GM21526 (cell line): Measurements from ENCODE around the gene UNCX.
"Not testable (repeated sequence)": the region's sequence is repeated elsewhere in the genome, so short reads cannot be mapped to it uniquely, and the experiment has no call there.

ENCODE experiments used
- ATAC-seq: cut with Tn5 transposase; IDR thresholded peaks from one replicate; pipeline ENCODE4 v1.9.1; 2021; ENCODE audit warnings: moderate library complexity; ENCODE audit not compliant: unreplicated experiment, low FRiP score

The UNCX gene

DNA sequence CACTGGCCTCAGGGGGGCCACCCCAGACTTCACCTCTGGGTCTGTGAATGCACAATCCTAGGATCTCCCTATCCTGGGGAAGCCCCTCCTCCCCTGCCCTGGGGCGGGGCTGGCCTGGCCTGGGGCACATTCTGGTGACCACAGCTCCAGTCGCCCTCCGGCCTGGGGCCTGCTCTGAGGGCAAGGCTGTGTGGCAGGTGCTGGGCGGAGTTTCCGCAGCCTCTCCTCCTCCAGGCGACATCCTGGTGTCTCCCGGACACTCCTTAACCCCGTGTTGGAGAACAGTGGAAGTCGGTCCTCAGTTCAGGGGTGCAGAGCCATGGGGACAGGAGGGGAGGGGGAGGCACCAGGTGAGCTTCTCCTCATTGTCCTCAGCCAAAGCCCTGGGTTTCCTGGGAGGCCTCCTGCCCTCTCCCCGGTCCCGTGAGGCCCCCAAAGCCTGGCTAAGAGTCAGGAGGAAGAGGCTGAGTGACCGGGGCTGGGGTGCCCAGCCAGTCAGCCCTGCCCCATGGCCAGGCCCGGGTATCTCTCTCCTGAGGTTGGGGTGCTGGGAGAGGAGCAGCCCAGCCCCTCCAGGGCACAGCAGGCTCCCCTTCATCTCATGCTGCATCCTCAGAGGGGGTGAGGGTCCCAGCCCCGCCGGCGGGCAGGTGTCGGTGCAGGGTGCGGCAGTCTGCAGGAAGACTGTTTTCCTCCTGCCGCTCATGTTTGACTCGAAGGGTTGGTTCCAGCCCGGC lies 22.6 kb downstream of the UNCX start:
- ATAC-seq, result no peak

DNA sequence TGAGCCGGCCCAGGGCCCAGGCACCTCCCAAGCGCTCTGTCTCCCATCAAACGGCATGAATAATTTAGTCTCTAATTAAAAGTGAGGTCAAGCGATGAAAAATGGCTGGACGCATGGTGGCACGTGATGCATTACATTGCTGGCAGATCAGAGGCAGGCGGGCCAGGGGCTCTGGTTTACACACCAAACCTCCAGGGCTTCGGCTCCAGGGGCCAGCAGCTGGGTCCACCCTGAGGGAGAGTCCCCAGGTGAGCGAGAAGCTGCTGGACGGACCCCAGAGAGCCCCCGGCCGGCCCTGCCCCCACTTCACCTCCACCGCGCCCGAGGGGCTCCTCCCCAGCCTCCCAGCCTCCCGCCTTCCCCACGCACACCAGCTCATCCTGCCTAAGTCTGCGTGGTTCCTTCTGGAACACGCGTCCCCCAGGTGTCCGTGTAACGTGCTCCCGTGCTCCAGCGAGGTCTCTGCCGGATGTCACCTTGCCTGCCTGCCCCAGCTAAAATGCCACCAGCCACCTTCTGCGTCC lies 23.2 kb downstream of the UNCX start:
- ATAC-seq, result no peak

DNA sequence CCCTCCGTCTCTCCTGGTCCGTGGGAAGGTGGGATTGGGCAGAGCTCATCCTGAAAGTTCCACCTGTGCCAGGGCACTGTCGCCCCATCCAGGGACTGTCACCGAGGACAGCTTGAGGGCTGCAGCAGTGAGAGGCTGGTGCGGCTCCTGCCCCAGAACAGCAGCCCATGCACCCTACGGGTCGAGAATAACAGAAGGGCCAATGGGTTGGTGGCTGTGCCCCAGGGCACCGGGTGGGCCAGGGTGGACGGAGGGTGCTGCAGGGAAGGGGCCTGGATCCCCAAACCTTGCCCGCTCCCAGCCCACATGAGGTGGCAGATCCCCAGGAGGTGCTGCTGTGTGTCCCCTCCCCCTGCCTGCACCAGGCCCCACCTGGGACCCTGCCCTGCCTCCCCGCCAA lies 23.9 kb downstream of the UNCX start:
- ATAC-seq, result no peak

DNA sequence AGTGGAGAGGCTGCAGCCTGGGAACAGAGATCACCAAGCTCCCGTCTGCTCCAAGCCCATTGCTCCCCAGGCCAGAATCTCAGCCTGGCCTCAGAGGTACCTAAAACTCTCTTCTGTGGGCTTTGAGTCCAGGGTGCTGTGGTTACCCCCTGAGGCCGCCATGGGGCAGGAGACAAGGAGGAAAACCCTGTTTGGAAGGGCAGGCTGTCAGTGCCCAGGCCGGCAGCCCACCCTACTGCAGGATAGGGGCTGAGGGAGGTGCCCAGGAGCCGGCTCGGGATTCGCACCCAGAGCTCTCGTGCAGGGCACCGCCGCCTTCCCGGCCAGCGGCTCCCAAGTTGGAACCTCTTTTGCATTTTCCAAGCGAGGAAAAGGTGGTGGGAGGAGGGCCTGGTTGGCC lies 24.5 kb downstream of the UNCX start:
- ATAC-seq, result no peak

DNA sequence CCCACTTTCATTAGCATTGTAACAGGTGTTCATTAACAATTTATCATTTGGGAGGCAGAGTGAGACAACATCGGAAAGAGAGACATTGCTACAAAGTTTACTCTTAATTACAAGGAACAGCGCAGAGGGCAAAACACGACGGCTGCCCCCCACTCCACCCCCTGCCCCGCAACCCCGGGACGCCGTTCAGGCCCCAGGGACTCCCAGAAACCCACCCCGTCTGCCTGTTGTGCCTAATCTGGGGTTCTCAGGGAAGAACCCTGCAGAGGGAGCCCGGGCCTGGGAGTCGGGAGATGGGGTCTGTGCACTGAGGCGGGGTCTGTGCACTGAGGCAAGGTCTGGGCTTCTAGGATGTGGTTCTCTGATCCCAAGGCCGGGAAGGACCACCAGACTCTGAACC lies 25.2 kb downstream of the UNCX start:
- ATAC-seq, result no peak

DNA sequence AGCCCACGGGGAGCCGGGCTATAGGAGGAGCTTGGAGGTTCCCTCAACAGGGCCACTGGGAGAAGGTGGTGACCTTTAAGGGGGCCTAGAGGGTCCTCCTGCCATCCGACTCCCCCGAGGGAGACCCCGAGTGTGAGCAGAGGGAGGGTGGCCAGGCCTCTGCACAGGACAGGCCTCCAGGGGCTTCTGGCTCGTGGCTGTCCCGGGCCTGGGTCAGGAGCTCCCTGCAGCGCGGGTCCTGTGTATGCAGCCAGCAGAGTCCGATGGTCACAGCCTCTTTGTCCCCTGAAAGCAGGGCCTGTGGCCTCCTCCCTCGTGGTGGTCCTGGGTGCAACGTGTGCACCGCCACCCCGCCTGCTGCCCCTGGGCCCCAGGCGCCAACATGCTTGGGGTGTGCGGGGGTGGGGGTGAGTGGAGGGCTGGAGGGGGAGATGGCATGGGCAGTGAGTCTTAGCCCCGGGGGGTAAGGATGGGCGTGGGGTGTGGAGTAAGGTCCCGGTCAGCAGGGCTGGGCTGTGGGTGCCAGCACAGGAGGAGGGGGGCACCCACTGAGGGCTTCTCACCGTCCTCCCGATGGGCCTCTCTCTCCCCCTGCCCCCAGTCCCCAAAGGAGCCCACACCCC lies 27.1 kb downstream of the UNCX start:
- ATAC-seq, result no peak

DNA sequence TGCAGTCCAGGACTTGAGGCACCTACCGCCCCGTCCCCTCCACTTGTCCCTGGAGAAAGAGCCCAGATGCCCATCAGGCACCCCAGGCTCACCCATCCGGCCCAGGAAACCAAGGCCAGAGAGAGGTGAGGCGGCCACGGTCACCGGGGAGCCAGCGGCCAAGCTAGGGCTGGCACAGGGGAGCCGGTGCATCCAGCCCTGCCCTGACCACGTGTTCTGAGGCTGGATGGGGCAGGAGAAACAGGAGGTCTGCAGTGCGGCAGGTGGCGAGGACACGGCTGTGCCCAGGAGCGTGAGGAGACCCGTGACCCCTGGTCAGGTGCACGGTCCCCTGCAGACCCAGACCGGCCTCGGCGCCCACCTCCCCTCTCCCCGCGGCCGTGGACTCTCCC lies 27.6 kb downstream of the UNCX start:
- no peak for ATAC-seq

DNA sequence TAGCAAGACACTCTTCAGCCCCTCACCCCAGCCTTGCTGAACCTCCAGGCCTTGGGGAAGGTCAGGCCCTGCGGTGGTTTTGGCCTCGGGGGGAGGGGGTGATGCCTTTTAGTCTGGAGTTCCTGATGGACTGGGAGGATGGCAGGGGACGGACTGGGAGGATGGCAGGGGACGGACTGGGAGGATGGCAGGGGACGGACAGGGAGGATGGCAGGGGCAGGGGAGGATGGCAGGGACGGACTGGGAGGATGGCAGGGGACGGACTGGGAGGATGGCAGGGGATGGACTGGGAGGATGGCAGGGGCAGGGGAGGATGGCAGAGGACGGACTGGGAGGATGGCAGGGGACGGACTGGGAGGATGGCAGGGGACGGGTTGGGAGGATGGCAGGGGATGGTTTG lies 28.4 kb downstream of the UNCX start:
- not testable (repeated sequence) for ATAC-seq

DNA sequence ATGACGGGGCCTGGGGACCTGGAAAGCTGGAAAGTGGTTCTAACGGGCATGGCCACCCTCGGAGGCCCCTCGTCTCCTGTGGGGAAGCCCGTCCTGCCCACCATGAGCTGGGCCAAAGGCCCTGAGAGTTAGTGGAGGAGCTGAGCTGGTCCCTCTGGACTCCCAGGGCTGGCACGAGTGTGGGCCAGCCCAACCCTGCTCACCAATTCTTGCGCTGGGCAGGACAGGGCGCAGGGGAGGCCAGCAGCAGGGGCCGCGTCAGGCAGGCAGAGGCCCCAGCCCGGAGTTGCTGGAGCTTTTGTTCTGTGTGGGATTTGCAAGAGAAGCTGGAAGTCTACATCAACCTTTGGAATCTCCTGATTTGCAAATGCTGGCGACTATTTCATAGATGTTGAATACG lies 29.8 kb downstream of the UNCX start:
- ATAC-seq, result no peak

DNA sequence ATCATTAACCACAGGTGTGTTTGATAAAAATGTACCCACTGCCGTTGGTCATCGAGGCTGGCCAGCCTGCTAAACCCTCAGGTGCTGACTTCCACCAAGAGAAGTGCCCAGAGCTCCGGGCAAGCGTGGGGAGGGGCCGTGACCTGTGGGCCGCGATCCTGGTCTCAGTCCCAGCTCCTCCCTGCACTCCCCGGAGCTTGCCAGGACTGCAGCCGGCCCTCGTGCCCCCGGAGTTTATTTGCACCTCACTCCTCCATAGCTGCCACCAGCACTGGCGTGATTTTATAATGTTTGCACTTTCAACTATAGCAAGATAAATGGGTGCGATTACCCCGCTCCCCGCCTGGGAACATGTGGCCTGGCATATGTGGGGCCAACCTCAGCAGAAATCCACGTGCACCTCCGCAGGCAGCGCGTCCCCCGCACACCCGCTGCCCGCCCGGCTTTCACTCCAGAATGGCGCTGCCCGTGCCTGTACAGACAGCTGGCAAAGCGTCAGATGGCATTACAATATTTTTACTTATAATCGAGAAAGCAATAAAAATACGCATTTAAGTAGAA lies 30.8 kb downstream of the UNCX start:
- ATAC-seq, result no peak

DNA sequence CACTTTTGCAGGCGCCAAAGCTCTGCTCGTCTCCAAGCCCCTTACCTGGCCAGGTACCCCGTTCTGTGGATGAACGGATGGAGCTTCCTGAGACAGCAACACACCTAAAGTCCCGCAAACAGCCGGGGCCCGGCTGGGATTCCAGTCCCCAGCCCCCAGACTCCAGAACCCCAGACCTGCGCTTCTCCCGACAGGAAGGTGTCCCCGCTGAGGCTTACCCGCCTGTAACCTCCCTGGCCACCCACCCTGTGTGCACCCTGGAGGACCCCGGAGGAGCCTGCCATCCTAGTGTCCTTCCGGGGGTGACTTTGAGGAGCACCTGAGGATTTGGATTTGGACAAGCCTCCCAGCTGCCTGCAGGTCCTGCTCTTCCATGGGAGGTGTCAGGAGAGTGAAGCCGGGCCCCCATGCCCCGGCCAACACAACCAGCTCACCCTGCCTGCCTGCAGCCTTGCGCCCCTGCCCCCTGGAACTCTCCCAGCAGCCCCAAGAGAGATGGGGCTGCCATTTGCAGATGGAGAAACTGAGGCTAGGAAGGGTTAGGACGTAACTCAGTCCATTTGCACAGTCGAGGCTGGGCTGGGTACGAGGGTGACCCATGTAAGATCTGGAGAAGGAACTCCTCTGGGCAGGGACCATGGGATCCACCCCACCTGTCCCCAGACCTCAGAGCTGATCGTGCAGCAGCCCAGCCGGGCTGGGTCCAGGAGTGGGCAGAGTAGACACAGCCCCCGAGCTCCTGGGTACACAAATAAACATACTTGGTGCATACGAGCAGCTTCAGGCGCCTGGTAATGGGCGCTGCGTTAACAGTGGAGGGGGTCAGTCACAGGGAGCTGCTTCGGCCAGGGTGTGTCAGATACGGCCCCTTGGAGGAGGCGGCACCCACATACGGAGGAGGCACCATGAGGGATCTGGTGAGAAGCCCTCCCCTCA lies 31.9 kb downstream of the UNCX start:
- ATAC-seq, result no peak

DNA sequence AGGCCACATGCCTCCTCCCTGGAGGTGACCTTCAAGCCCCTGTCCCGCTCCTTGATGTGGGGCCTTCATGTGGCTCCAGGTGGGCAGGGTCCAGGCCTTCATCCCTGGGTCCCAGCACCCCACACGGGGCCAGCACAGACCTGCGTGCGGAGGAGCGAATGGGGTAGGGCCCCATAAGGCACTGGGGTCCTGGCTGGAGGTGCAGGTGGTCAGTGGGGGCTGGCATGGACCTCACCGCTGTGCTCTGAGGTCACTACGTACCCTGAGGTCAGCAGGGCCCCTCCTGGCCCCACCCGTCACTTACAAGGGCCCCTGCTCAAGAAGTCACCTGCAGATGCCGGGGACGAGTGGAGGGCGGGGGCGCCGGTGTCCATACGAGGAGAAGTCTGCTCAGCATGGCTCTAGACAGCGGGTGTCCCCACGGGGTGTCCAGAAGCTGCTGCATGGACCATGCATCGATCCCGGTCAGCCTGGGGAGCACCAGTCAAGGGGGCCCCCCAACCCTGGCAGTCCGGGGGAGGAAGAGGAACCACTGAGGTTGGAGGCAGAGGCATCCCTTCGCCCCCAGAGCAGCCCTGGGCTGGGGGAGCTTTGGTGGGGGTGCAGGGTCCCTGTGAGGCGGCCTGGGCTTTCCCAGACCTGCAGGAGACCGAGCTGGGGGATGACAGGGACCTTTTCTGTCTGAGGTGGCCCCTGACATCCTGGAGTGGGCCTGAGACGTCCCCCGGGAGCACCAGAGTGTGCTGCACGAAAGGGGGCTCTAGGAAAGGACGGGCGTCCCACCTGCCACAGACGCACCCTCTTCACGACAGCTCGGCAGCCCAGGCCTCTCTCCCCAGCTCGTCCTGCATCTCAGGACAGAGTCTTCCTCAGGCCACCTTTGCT lies 34.6 kb downstream of the UNCX start:
- ATAC-seq, result no peak

DNA sequence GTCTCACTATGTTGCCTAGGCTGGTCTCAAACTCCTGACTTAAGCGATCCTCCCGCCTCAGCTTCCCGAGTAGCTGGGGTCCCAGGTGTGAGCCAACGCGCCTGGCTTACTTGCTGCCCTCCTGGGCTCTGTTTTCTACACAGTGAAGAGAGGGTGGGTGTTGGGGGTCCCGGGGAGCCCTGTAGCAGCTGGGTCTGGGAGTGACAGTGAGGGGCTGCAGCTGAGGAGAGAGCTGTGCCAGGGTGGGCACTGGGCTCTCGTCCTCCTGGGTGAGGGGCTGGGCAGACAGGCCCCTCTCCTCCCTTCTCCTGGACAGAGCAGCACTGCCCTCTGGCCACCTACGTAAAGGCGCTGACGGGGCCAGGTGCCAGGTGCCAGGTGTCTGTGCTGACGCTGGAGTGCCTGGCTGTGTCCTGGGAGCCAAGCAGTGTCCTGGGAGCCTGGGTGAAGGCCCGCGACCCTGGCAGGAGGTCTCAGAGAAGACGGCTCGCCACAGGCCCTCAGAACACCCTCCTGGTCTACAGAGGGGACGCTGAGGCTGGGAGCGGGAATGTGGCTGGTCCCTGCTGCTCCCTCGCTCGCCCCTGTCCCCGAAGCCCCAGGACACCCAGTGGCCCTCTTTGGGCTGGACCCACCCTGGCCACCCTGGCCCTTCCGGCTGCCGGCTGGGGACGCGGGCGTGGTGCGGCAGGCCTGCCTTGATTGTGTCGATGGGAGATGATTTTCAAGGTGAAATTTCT lies 35.6 kb downstream of the UNCX start:
- no peak for ATAC-seq

DNA sequence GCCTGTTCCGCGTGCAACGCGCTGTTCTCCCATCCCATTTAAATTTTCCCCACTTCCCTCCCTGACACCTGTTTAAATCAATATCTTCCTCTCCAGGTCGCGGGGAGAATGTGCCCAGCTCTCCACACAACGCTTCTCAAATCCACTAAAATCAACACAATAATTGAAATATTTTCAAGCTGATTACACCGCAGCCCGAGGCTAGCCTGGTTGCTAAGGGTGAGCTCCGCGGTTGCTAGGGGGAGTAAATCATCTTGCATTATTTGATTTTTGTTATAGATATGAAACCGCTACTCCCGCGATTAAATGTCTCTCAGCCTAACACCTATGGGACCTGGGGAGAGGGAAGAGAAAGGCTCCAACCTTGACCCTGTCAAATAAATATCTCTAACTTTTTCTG lies 36.2 kb downstream of the UNCX start:
- no peak for ATAC-seq

DNA sequence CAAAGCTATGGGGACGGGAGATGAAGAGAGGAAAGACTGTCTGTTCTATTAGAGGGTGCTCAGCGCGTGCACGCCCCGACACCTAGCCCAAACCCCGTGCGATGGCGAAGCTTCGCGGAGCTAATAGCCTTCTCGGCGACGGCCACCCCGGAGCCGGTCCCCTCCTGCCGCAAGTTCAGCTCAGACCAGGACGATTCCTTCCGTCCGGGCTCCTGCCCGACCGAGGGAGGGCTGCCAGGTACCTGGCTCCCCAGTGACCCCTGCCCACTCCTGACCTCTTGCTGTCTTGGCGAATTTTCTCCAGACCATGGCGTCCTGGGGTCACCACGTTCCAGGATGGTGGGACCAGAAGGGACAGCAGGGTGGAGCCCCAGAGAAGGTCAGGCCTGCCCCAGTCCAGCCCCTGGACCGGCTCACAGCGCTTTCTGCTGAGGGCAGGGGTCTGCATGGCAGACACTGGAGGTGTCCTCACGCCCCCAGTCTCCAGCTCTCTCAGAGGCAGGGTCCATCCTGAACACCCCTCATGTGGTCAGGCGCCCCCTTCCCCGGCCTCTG lies 36.7 kb downstream of the UNCX start:
- ATAC-seq, result no peak

DNA sequence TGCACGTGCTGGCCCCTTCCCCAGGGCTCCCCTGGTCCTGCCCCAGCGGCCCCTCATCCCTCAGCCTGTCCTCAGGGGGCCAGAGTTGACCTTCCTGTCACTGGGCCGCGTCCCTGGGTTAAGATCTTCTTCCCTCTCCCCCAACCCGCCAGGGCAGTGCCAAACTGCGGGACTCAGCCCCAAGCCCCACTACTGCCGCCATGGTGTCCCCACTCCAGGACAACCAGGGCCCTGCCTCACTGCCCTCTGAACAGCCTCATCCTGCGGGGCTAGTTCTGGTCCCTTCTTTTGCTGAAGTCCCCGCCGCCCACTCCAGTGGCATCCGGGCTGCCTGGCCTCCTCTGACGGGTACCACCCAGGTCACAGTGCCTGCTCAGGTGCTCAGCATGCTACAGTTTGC lies 37.5 kb downstream of the UNCX start:
- ATAC-seq, result no peak

DNA sequence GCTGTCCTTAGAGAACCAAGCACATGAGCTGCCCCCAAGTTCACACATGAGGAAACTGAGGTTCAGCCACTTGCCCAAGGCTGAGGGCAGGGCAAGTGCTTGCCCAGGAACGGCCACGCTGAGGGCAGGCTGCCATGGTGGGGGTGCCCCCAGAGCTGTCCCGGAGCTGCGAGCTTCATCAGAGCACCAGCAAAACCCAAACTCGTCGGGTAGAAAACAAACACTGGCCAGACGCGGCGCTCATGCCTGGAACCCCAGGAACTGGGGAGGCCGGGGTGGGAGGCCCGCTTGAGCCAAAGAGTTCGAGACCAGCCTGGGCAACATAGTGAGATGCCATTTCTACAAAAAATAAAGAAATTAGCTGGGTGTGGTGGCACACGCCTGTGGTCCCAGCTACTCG lies 38.4 kb downstream of the UNCX start:
- ATAC-seq, result no peak

DNA sequence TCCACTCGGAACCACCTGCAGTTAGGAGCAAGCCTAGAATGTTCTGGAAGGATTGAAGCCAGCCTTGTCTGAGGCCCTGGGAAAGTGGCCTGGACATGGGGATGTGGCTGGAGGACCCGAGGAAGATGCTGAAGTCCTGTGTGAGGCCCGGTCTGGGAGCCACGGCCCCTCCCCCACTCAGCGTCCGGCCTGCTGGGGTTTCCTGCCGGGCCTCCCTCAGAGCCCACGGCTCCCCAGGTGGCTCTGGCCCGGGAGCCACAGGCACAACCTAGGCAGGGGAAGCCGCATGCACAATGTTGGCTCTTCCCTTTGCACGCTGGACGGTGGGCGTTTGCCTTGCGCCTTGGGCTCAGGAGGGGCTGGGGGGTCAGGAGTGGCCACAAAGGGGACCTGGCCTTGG lies 39.0 kb downstream of the UNCX start:
- ATAC-seq, result no peak

DNA sequence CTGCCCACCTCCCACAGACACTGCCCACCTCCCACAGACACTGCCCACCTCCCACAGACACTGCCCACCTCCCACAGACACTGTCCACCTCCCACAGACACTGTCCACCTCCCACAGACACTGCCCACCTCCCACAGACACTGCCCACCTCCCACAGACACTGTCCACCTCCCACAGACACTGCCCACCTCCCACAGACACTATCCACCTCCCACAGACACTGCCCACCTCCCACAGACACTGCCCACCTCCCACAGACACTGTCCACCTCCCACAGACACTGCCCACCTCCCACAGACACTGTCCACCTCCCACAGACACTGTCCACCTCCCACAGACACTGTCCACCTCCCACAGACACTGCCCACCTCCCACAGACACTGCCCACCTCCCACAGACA lies 39.5 kb downstream of the UNCX start:
- ATAC-seq, result not testable (repeated sequence)
